Body of pancreas (tissue), 4 donors: ENCODE results near the gene ITPK1. TPM values are rescaled to one million over a fixed set of nuclear protein-coding genes. Genes with fewer than 3 reads are reported as not detected.

Experiments used
- ATAC-seq: fragments of 150-250 bp; one replicate; pipeline ENCODE4 v1.9.1; 2016
- DNase-seq, 4 donors: peaks; one replicate each; pipeline ENCODE4 v3.0.0-alpha.2; 2019
- H3K27ac ChIP-seq, 4 donors: fragments of 200-600 bp; sonication (generic); 1 replicate in 3 of 4; 2 replicates in 1 of 4; pipeline versions ENCODE4 v1.5.1 to v1.6.1; 2016 to 2019; ENCODE audit warnings: mild to moderate bottlenecking in 1 of 4, mixed read lengths in 1 of 4, moderate library complexity in 1 of 4
- H3K27me3 ChIP-seq, 2 donors: fragments of 200-600 bp; sonication (generic); one replicate each; pipeline ENCODE4 v1.6.0; 2016; ENCODE audit warnings: mild to moderate bottlenecking in 1 of 2
- H3K36me3 ChIP-seq, 2 donors: fragments of 200-600 bp; sonication (generic); replicated peaks in 1 of 2; 2 replicates each; pipeline ENCODE4 v1.5.1; 2016; ENCODE audit warnings: low read depth in 2 of 2; ENCODE audit not compliant: insufficient read depth in 1 of 2
- H3K4me1 ChIP-seq: fragments of 200-600 bp; sonication (generic); one replicate; pipeline ENCODE4 v1.6.0; 2016
- H3K4me3 ChIP-seq, 2 donors: fragments of 200-600 bp; sonication (generic); 1 replicate in 1 of 2; 2 replicates in 1 of 2; pipeline ENCODE4 v1.5.1; 2016 to 2019
- H3K9me3 ChIP-seq, 3 donors: fragments of 200-600 bp; sonication (generic); 1 replicate in 2 of 3; 2 replicates in 1 of 3; pipeline ENCODE4 v1.5.1; 2016
- CTCF ChIP-seq, 7 experiments: fragments of 450-650 bp in 4 of 7; fragments of 200-600 bp in 3 of 7; sonication (generic) in 3 of 7; IDR thresholded peaks; one replicate each; pipeline ENCODE4 v1.5.1; 2016 to 2019; ENCODE audit warnings: antibody characterized with exemption in 7 of 7
- POLR2A ChIP-seq, 3 donors: fragments of 450-650 bp; IDR thresholded peaks; one replicate each; pipeline ENCODE4 v1.6.1; 2016; ENCODE audit warnings: antibody characterized with exemption in 3 of 3, mild to moderate bottlenecking in 2 of 3
- WGBS, 2 donors: methylation state at CpG; one replicate each; pipeline ENCODE4 v1.1.5; 2017; 5-methylcytosine and 5-hydroxymethylcytosine counted together
- intact Hi-C: fragments of 100-400 bp; cut with DNase I; formaldehyde crosslinking; loops from one replicate; pipeline ENCODE4 v1.15.1; 2023
- total RNA-seq, 2 donors: library from RNA; depleted of rRNA; stranded (reverse); fragments of >200 nt; gene quantifications; one replicate each; pipeline ENCODE4 v1.1.0, GENCODE V29; 2016

Gene ITPK1
- total RNA-seq, 2 donors from 2014 or later, result 30.1 to 32.6 TPM

GRCh38 chr14:92946847-92947545 lies 168.7 kb downstream of the ITPK1 start:
- Histone ChIP-seq H3K4me1 (peaks cover 7% of the 10 kb centered on the region), H3K36me3 (peaks cover 0 to 8% of the 10 kb centered on the region in 2 donors), H3K27me3 (no peaks in the 10 kb centered on the region), H3K27ac (peak overlapping the region in 1 of 4 donors; percentile 47), H3K4me3 (no peak overlapping the region), H3K9me3 (no peaks in the 10 kb centered on the region)
- TF ChIP-seq CTCF (IDR thresholded peaks at IDR 0.05) (no peak), POLR2A (IDR thresholded peaks at IDR 0.05) (no peak)
- ATAC-seq (no peak), DNase-seq (no peak)
- intact Hi-C loops, result no loop called here
- 86 to 91% methylated on average over 9 to 12 of the region's 12 CpGs for WGBS, 2 donors

DNA sequence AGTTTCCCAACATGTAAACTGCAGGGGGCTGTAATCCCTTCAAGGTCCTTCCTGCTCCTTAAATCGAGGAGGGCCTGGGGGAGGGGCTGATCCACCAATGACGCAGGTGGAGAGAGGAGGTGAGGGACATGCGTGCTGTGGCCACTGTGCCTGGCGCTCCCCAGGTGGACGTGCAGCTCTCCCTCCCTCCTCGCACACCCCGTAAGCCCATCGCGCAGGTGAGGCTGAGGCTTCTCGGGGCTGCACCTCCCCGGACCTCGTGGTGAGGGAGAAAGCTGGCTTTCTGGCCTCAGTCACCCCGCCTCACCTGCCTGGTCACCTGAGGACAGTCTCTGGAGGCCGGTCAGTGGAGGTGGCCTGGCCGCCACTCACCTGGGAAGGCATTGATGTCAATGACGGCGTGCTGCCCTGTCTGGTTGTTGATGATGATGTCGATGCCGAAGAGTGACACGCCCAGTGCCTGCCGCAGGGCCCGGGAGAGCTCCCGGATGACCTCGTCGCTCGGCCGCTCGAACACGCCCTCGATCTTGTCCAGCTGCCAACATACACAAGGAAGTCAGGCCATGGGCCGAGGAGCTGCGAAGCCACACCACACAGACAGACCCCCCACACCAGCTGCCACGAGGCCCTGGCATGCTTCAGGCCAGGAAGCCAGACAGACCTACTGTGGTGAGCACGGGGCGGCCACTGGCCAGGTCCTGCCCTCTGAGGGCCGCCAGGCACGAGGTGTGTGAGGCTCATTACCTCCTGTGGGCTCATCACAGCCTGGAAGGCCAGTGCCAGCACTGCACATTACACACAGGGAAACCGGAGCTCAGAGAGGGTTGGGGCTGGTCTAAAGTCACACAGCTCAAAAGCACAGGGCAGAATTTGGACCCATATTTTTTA lies 169.5 kb downstream of the ITPK1 start:
- Histone ChIP-seq H3K36me3 (peaks cover 0 to 6% of the 10 kb centered on the region in 2 donors), H3K4me1 (peaks cover 7% of the 10 kb centered on the region), H3K4me3 (no peak overlapping the region), H3K27ac (peak overlapping the region in 1 of 4 donors; percentile 47), H3K9me3 (no peaks in the 10 kb centered on the region), H3K27me3 (no peaks in the 10 kb centered on the region)
- intact Hi-C loops, result no loop called here
- 74 to 90% methylated on average over 16 to 35 of the region's 38 CpGs for WGBS, 2 donors
- ATAC-seq (peak; percentile 70), DNase-seq (peak; percentile 53 to 75 (median 70))
- TF ChIP-seq POLR2A (IDR thresholded peaks at IDR 0.05), result no peak
- no peak for TF ChIP-seq CTCF (IDR thresholded peaks at IDR 0.05)

- Histone ChIP-seq H3K4me3 (no peak overlapping the region), H3K4me1 (peaks cover 7% of the 10 kb centered on the region), H3K9me3 (no peaks in the 10 kb centered on the region), H3K27ac (no peak overlapping the region), H3K27me3 (no peaks in the 10 kb centered on the region), H3K36me3 (peaks cover 0 to 4% of the 10 kb centered on the region in 2 donors)
- DNase-seq, result no peak
- ATAC-seq, result no peak
- 91 to 97% methylated on average over 9 to 12 of the region's 12 CpGs for whole genome bisulfite sequencing, 2 donors
- TF ChIP-seq POLR2A (IDR thresholded peaks at IDR 0.05) (no peak), CTCF (IDR thresholded peaks at IDR 0.05) (no peak)
- intact Hi-C loops, result no loop called here
These were observed 170.2 kb downstream of the ITPK1 start for GRCh38 chr14:92945544-92945943.

DNA sequence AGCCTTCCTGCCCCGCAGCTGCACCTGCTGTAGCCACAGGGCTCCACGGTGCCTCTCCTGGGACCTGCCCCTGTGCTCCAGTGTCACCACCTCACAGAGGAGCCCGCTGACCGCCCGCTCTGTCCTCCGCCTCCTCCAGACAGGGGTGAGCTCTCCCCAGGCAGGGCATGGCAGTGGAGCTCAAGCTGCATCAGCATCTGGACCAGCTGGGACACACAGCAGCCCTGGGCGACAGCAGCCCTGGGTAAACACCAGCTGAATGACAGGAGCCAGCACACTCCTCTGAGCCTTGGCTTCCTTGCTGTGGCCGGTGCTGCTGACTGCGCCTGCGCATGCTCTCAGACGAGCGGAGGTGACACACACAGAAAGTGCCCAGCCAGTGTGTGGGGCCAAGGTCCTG lies 170.7 kb downstream of the ITPK1 start:
- H3K4me3 ChIP-seq, result no peak overlapping the region
- WGBS, 2 donors, result 96% methylated on average over 7 of the region's 12 CpGs; no CpG with 5 or more reads in 1 of the 2 donors
- intact Hi-C loops, result no loop called here
- peaks cover 7% of the 10 kb centered on the region for H3K4me1 ChIP-seq
- TF ChIP-seq POLR2A (IDR thresholded peaks at IDR 0.05), result no peak
- no peak for TF ChIP-seq CTCF (IDR thresholded peaks at IDR 0.05)
- H3K36me3 ChIP-seq, result peaks cover 0 to under 1% of the 10 kb centered on the region in 2 donors
- no peak overlapping the region for H3K27ac ChIP-seq
- no peaks in the 10 kb centered on the region for H3K27me3 ChIP-seq
- ATAC-seq (no peak), DNase-seq (no peak)
- no peaks in the 10 kb centered on the region for H3K9me3 ChIP-seq
